Upper lobe of left lung (tissue), 6 donors: ENCODE data around the gene HOXA7. TPM values are rescaled to one million over a fixed set of nuclear protein-coding genes. Genes with fewer than 3 reads are reported as not detected.

ENCODE experiments used
- ATAC-seq, 2 donors: fragments of 200-7000 bp; cut with Tn5 transposase; one replicate each; pipeline ENCODE4 v1.9.1; 2022; ENCODE audit warnings: mild to moderate bottlenecking in 2 of 2, moderate library complexity in 2 of 2; ENCODE audit not compliant: low FRiP score in 2 of 2
- DNase-seq, 2 donors: peaks; one replicate each; pipeline ENCODE4 v3.0.0-alpha.2; 2019 to 2020
- H3K27ac ChIP-seq, 4 donors: fragments of 200-600 bp; sonication (generic); one replicate each; pipeline ENCODE4 v1.5.1; 2016 to 2019
- H3K27me3 ChIP-seq, 4 donors: fragments of 200-600 bp; sonication (generic); one replicate each; pipeline ENCODE4 v1.5.1; 2017 to 2019
- H3K36me3 ChIP-seq, 4 donors: fragments of 200-600 bp; sonication (generic); one replicate each; pipeline ENCODE4 v1.5.1; 2016 to 2019
- H3K4me1 ChIP-seq, 4 donors: fragments of 200-600 bp; sonication (generic); one replicate each; pipeline ENCODE4 v1.5.1; 2018 to 2019
- H3K4me3 ChIP-seq, 4 donors: fragments of 200-600 bp; sonication (generic); one replicate each; pipeline ENCODE4 v1.5.1; 2017 to 2019; ENCODE audit warnings: mild to moderate bottlenecking in 2 of 4, moderate library complexity in 1 of 4
- H3K9me3 ChIP-seq, 4 donors: fragments of 200-600 bp; sonication (generic); one replicate each; pipeline ENCODE4 v1.5.1; 2018 to 2019
- EP300 ChIP-seq, 4 donors: sonication (generic); formaldehyde crosslinking; IDR thresholded peaks; one replicate each; pipeline ENCODE4 v1.5.1; 2017; ENCODE audit warnings: antibody characterized with exemption in 4 of 4, control low read depth in 2 of 4
- POLR2A ChIP-seq, 4 donors: fragments of 450-650 bp; IDR thresholded peaks; one replicate each; pipeline ENCODE4 v1.5.1; 2016 to 2017; ENCODE audit warnings: antibody characterized with exemption in 4 of 4, mild to moderate bottlenecking in 2 of 4
- POLR2AphosphoS5 ChIP-seq, 2 donors: sonication (generic); formaldehyde crosslinking; IDR thresholded peaks; one replicate each; pipeline ENCODE4 v1.5.1; 2017; ENCODE audit warnings: antibody characterized with exemption in 2 of 2
- WGBS, 2 donors: methylation state at CpG; one replicate each; pipeline ENCODE4 v1.1.5; 2017 to 2018; 5-methylcytosine and 5-hydroxymethylcytosine counted together
- total RNA-seq, 6 donors: library from RNA; depleted of rRNA in 4 of 6; stranded (reverse); fragments of >200 nt in 4 of 6; gene quantifications; one replicate each; pipeline versions ENCODE4 v1.1.0 to v1.2.1, GENCODE V29; 2016 to 2021
- TF ChIP-seq, protein P1 (sequence below), 6 experiments: fragments of 450-650 bp in 4 of 6; fragments of 200-600 bp in 2 of 6; sonication (generic) in 2 of 6; IDR thresholded peaks; one replicate each; pipeline ENCODE4 v1.5.1; 2016 to 2019; ENCODE audit warnings: antibody characterized with exemption in 6 of 6
- donor health status: DM: no; HTN: no; CAD: no; lungs with moderate emphysema.
- donor health status: DM: no; HTN: yes; CAD: no; lungs with severe emphysema.

Gene HOXA7
- total RNA-seq, 6 donors from 2014 or later = 0.46 to 3.3 (median 2.5) TPM; not detected in 2

DNA sequence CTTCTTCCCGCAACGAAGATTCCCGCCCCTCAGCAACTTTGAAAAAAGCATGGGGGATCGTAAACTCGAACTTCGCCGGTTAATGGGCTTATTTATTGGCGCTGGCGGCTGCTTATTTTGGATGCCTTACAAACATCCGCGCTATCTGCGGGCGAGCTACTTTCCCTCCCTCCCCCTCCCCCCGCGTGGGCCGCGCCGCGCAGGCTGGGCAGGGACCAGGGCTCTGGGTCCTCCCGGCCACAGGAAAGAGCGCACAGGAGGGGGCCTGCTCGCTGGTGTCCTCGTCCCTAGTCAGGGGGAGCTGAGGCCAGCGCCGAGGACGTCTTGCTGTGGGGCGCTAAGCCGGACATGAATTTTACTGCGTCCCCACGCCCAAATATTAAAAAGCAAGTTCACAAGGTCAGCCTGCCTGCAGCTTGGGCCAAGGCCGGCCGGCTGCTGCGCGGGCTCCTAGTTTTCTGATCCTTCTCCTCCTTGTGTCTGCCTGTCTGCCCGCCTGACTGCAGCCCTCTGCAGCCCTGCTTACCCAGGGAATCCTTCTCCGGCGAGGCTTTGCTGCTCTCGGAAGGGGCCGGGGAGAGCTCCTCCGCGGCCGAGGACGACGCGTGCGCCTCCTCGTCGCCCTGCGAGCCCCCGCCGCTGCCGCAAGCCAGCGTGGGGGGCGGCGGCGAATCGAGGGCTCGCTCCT is 16.5 kb upstream of the HOXA7 start:
- ATAC-seq (peak in 1 of 2 donors; percentile 44), DNase-seq (peak; percentile 17 to 87)
- Histone ChIP-seq H3K27ac (no peak overlapping the region), H3K4me3 (peak overlapping the region; percentile 3 to 53 (median 40)), H3K27me3 (peaks cover 2 to 95% (median 77%) of the 10 kb centered on the region in 4 donors), H3K4me1 (peaks cover 24 to 44% (median 33%) of the 10 kb centered on the region in 4 donors), H3K36me3 (no peaks in the 10 kb centered on the region), H3K9me3 (peaks cover 0 to 6% (median 0%) of the 10 kb centered on the region in 4 donors)
- 2 to 3% methylated on average over 23 of the region's 58 CpGs for WGBS, 2 donors
- TF ChIP-seq, protein P1, sequence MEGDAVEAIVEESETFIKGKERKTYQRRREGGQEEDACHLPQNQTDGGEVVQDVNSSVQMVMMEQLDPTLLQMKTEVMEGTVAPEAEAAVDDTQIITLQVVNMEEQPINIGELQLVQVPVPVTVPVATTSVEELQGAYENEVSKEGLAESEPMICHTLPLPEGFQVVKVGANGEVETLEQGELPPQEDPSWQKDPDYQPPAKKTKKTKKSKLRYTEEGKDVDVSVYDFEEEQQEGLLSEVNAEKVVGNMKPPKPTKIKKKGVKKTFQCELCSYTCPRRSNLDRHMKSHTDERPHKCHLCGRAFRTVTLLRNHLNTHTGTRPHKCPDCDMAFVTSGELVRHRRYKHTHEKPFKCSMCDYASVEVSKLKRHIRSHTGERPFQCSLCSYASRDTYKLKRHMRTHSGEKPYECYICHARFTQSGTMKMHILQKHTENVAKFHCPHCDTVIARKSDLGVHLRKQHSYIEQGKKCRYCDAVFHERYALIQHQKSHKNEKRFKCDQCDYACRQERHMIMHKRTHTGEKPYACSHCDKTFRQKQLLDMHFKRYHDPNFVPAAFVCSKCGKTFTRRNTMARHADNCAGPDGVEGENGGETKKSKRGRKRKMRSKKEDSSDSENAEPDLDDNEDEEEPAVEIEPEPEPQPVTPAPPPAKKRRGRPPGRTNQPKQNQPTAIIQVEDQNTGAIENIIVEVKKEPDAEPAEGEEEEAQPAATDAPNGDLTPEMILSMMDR (IDR thresholded peaks at IDR 0.05) = no peak

GRCh38 chr7:27172315-27172774 is 15.9 kb upstream of the HOXA7 start:
- 19 to 20% methylated on average over 5 to 10 of the region's 10 CpGs for WGBS, 2 donors
- ATAC-seq = no peak
- no peak overlapping the region for H3K27ac ChIP-seq
- no peak for TF ChIP-seq POLR2A (IDR thresholded peaks at IDR 0.05)
- TF ChIP-seq EP300 (IDR thresholded peaks at IDR 0.05) = no peak
- no peak for TF ChIP-seq POLR2AphosphoS5 (IDR thresholded peaks at IDR 0.05)
- TF ChIP-seq, protein P1 (IDR thresholded peaks at IDR 0.05) = no peak
- peak in 1 of 2 donors; percentile 8 for DNase-seq
- H3K27me3 ChIP-seq = peaks cover 2 to 96% (median 78%) of the 10 kb centered on the region in 4 donors
- H3K36me3 ChIP-seq = no peaks in the 10 kb centered on the region
- peaks cover 0 to 6% (median 0%) of the 10 kb centered on the region in 4 donors for H3K9me3 ChIP-seq
- H3K4me3 ChIP-seq = peak overlapping the region in 2 of 4 donors; percentile 47 to 53
- peaks cover 24 to 44% (median 34%) of the 10 kb centered on the region in 4 donors for H3K4me1 ChIP-seq

- no peak for TF ChIP-seq POLR2AphosphoS5 (IDR thresholded peaks at IDR 0.05)
- H3K27me3 ChIP-seq = peaks cover 2 to 98% (median 78%) of the 10 kb centered on the region in 4 donors
- WGBS, 2 donors = 7 to 9% methylated on average over 29 to 30 of the region's 30 CpGs
- ATAC-seq = no peak
- no peak overlapping the region for H3K27ac ChIP-seq
- peak overlapping the region in 1 of 4 donors; percentile 5 for H3K4me3 ChIP-seq
- H3K9me3 ChIP-seq = peaks cover 0 to 6% (median 0%) of the 10 kb centered on the region in 4 donors
- H3K36me3 ChIP-seq = no peaks in the 10 kb centered on the region
- DNase-seq = peak in 1 of 2 donors; percentile 18
- peaks cover 24 to 49% (median 36%) of the 10 kb centered on the region in 4 donors for H3K4me1 ChIP-seq
Observed at GRCh38 chr7:27171637-27172314, 15.3 kb upstream of the HOXA7 start.

DNA sequence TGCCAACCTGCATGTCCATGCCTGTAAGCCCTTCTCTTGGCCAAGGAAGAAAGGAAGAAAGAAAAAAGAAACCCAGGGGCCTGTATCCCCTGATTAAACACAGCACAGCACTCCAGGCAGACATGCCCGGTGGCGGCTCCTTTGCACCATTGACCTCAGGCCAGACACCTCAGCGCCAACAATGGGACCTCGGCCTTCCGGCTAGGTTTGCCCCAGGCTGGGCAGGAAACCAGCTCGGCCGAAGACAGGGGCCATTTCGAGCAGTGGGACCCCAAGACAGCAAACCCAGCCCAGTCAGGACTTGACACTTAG is 14.8 kb upstream of the HOXA7 start:
- Histone ChIP-seq H3K27ac (no peak overlapping the region), H3K36me3 (no peaks in the 10 kb centered on the region), H3K27me3 (peaks cover 2 to 98% (median 80%) of the 10 kb centered on the region in 4 donors), H3K4me1 (peaks cover 24 to 54% (median 40%) of the 10 kb centered on the region in 4 donors), H3K4me3 (peak overlapping the region in 1 of 4 donors; percentile 5), H3K9me3 (peaks cover 0 to 6% (median 0%) of the 10 kb centered on the region in 4 donors)
- TF ChIP-seq, protein P1 (IDR thresholded peaks at IDR 0.05) = no peak
- TF ChIP-seq POLR2AphosphoS5 (IDR thresholded peaks at IDR 0.05) = no peak
- TF ChIP-seq EP300 (IDR thresholded peaks at IDR 0.05) = no peak
- TF ChIP-seq POLR2A (IDR thresholded peaks at IDR 0.05) = no peak
- ATAC-seq (no peak), DNase-seq (peak in 1 of 2 donors; percentile 14)
- 8 to 12% methylated on average over 8 of the region's 8 CpGs for WGBS, 2 donors
